NCI-H2029 treated with DMSO at 0.1 percent for 48 hours (cell line): ENCODE measurements around the gene GUSB.
"Not testable (repeated sequence)": the region's sequence is repeated elsewhere in the genome, so short reads cannot be mapped to it uniquely, and the experiment has no call there.

Experiments
- DNase-seq: peaks from one replicate; lab custom pipeline; 2025; lab: John Stamatoyannopoulos, UW

GUSB gene

DNA sequence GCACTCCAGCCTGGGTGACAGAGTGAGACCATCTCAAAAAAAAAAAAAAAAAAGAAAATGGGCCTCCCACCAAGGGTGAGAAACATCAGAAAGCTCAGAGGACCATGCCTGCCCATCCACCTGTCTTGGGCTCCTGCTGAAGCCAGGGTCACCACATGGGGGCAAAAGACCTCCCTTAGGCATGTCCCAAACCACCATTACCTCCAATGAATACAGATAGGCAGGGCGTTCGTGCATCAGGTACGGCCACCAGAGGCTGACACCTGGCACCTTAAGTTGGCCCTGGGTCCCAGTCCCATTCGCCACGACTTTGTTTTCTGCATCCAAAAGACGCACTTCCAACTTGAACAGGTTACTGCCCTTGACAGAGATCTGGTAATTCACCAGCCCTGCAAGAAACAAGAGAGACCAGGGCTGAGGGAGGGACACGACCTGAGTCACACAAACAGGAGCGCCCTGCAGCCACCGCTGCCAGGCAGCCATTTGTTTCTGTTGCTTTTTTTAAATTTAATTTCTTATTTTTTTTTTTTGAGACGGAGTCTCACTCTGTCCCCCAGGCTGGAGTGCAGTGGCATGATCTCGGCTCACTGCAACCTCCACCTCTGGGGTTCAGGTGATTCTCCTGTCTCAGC is 6.1 kb downstream of the GUSB start:
- DNase-seq, result no peak

DNA sequence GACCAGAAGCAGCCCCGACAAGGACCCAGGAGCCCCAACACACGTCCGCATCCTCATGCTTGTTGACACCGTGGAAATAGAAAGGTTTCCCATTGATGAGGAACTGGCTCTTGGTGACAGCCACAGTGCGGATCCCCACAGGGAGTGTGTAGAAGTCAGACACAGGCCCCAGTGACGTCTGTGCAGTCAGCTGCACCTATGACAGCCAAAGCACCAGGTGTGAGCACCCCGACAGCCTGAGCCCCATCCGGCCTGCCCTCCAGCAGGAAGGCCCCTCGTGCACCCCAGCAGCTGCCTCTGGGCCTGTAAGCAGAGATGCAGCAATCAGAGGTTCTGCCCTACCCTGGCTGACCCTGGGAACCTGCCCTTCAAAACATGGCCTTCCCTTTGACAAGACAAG is 7.1 kb downstream of the GUSB start:
- DNase-seq, result no peak

DNA sequence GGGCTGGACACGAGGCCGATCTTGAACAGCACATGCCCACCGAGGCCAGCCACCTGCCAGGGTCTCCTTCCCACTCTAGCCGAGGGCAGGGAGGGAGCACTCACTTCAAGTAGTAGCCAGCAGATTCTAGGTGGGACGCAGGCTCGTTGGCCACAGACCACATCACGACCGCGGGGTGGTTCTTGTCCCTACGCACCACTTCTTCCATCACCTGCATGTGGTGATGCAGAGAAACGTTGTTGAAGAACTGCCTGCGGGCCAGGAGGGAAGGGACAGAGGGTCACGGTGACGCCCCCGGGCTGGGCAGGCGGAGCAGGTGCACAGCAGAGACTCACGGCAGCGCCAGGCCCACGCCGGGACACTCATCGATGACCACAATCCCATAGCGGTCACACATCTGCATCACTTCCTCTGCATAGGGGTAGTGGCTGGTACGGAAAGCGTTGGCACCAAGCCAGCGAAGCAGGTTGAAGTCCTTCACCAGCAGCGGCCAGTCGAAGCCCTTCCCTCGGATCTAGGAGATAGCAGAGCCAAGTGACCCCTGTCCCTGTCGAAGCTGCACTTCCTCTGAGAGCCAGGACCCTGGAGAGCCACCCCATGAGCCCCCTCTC is 7.7 kb downstream of the GUSB start:
- no peak for DNase-seq

GRCh38 chr7:65972976-65973375 is 9.0 kb downstream of the GUSB start:
- DNase-seq, result no peak

DNA sequence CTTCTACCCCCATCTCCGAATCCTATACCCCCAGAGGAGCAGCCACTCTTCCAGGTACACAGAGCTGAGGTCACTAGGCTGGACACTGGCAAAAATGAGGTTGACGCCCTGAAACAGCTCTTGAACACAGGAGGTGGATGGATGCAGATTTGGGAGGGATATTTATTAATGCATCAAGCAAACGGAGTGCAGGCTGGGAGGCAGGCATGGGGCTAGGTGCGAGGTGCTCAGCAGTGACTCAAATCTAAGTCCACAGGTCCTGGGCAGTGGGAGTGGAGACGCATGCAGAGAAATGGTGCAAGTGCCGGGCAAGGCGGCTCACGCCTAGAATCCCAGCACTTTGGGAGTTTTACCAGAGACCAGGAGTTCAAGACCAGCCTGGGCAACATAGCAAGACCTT is 11.0 kb downstream of the GUSB start:
- DNase-seq, result no peak

DNA sequence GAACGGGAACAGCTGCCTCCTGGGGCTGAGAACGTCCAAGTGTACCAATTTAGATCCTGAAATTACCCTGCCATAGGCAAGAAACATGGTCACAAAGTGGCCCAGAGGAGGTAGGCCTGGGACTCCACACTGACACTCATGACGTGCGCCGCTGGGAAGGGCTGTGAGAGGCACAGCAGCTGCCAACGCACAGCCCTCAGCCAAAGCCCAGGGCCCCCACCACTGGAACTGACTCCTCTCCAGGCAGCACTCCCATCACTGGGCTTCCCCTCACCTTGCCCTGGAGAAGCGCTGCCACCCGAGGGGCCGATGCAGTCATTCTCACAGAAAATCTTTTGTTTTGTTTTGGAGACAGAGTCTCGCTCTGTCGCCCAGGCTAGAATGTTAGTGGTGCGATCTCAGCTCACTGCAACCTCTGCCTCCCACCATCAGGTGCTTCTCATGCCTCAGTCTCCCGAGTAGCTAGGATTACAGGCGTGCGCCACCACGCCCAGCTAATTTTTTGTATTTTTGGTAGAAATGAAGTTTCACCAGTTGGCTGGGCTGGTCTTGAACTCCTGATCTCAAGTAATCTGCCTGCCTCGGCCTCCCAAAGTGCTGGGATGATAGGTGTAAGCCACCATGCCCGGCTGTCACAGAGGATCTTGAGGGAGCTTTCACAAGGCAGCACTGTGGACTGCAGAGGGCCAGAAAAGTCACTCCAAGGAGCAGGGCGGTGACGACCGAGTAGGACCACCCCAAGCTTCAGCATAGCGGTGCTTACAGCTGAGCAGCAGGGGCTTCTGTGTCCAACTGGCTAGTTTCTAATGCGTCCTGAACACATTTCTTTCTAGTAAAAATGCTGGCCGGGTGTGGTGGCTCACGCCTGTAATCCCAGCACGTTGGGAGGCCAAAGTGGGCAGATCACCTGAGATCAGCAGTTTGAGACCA is 13.5 kb downstream of the GUSB start:
- no peak for DNase-seq

- DNase-seq, result no peak
These were observed 14.5 kb downstream of the GUSB start for GRCh38 chr7:65967361-65968155.

DNA sequence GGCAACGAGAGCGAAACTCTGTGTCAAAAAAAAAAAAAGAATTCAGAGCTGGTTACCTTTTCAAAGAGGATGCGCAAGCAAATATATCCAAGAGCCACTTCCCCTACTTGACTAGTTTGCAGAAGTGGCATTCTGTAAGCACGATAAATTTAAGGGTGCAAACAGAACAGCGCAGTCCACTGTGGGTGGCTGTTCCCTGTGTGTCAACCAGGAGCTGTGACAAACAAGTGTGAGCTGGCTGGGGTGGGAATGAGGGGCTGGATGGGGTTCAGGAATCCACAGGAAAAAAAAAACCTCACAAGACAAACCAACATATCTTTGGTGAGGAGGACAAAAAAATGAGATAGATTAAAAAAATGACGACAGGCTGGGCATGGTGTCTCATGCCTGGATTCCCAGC is 15.9 kb downstream of the GUSB start:
- DNase-seq, result no peak

DNA sequence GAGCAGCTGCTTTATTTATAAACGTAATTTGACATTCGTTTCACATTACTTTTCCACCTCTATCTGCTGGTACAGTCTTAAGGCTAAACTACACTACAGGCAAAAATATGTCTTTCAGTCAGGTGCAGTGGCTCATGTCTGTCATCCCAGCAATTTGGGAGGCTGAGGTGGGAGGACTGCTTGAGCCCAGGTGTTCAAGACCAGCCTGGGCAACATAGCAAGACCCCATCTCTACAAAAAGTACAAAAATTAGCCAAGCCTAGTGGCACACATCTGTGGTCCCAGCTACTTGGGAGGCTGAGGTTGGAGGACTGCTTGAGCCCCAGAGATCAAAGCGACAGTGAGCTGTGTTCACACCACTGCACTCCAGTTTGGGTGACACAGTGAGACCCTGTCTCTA is 17.3 kb downstream of the GUSB start:
- DNase-seq, result not testable (repeated sequence)

- DNase-seq, result no peak
These were observed 20.0 kb downstream of the GUSB start for GRCh38 chr7:65962033-65962432.

GRCh38 chr7:65960351-65961074 is 21.5 kb downstream of the GUSB start:
- no peak for DNase-seq

GRCh38 chr7:65955718-65956117 is 26.3 kb downstream of the GUSB start:
- no peak for DNase-seq

GRCh38 chr7:65953890-65954450 is 28.0 kb downstream of the GUSB start:
- DNase-seq, result no peak

DNA sequence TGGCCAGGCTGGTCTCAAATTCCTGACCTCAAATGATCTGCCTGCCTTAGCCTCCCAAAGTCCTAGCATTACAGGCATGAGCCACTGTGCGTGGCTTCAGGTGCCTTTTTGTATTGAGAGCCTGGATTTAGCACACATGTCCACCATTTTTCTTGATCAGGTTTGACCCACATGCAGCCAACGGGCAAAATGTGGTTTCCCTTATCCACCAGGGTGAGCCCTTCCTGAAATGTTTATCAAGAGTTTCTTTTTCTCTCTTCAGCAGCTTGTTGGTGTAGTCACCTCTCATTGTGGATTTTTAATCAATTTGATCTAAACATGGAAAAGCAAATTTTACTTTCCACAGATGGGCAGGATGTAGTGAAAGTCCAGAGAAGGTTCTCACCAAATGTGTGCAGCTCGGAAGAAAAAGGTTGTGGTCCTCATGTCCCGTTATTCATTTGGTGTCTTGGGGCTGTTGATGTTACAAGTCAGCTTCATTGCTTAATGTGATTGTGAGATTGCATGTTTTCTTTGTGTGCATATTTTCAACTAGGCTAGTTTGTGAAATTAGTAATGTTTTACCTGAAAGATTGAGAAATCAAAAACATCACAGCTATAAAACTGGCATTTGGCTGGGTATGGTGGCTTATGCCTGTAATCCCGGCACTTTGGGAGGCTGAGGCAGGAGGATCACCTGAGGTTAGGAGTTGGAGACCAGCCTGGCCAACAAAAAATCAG is 28.9 kb downstream of the GUSB start:
- no peak for DNase-seq

GRCh38 chr7:65951837-65952578 is 30.0 kb downstream of the GUSB start:
- DNase-seq, result peak; percentile 72

- DNase-seq, result no peak
These were observed 35.1 kb downstream of the GUSB start for GRCh38 chr7:65946904-65947303.

DNA sequence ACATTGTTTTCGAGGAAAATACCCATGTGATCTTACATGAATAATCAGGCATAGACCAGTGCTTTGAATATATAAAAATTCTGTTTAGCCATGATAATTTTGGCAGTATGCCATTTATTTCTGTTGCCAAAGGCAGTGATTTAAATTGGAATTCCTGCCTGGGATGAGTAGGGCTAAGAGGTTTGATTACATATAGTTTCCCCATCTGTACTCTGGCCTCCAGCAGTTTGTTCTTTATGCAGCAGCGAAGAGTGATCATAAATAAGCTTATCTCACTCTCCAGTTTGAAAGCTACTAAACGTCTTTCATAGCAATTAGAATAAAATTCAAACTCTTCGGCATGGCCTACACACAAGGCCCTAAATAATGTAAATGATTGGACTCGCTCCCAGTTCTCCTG is 36.2 kb downstream of the GUSB start:
- DNase-seq, result not testable (repeated sequence)

DNA sequence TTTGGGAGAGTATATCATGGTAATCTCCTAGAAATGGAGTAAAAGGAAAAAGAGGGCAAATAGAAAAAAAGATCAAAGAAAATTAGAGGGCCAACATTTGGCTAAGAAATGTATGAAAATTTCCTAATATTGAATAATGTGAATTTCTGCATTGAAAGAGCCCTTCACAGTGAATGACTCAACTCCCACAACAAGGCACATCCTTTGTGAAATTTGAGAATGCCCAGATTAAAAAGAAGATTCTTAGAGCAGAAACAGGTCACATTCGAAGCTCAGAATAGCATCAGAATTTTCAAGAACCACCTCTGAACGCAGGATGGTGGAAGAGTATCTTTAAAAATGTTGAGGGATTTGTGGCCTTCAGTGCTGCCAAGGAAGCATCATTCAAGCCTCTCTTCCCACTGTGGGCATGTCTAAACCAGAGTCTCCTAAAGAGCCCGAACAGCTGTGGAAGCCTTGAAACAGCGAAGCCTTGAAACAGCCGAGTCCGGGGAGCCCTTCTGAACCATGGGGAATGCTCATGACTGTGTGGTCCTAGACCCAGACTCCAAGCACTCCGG is 43.6 kb downstream of the GUSB start:
- no peak for DNase-seq

DNA sequence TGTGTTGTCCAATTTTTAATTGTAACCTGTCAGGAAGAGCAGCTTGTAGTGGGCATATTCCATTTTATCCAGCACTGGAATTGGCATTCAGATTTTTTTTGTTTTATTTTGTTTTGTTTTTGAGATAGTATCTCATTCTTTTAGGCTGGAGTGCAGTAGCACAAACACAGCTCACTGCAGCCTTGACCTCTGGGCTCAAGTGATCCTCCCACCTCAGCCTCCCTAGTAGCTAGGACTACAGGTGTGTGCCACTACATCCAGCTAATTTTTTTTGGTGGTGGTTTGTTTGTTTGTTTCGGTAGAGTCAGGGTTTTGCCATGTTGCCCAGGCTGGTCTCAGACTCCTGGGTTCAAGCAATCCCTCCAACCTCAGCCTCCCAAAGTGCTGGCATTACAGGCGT is 44.7 kb downstream of the GUSB start:
- DNase-seq, result no peak

- no peak for DNase-seq
These were observed 50.3 kb downstream of the GUSB start for GRCh38 chr7:65931685-65932084.
